ENCODE measurements around the gene MBD5. TPM values are rescaled to one million over a fixed set of nuclear protein-coding genes. Genes with fewer than 3 reads are reported as not detected.

Gene MBD5
- 10 to 100 TPM; 11.9 to 51.9 (median 19.7) TPM for total RNA-seq

DNA sequence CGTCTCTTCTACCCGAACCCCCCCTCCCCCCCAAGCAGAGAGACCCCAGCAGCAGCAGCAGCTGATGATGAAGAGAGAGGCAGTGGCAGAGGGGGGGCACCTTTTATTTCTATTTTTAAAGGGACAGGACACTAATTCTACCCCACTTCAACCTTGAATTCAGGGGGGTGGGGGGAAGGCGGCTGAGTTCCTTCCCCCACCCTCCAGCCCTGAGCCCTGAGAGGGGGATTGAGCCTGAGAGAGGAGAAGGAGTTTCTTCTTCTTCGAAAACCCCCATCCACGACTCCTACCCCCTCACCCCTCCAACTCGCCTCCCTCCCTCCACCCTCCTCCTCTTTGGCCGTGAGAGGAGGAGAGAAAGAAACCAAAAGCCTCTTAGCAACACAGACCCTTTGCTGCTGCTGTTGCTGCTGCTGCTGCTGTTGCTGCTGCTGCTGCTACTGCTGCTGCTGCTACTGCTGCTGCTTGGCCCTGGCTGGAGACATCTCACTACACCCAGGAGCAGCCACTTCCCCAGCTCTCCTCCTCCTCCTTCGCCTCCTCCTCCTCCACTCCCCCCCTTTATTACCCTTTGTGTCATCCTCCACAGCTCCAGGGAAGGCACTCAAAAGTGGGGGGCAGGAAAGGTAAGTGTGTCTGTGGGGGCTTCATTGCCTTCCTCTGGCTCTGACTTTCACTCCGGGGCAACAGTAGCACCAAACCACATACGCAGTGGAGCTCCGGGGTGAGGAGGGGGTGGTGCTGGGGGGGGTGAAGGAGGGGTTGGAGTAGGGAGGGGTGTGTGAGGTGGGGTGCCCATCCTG is at the start of gene MBD5:
Gene MBD5 (plus strand): TSS at position 33 of the 803 bp plus-strand sequence.
- Histone ChIP-seq H3K27ac (peak within 1 kb of the TSS; percentile 94), H3K4me1 (peaks cover 33% of the 10 kb centered on the region), H3K9me3 (no peaks in the 10 kb centered on the region), H3K4me3 (peak within 1 kb of the TSS; percentile 89), H3K36me3 (no peaks in the 10 kb centered on the region), H3K27me3 (no peaks in the 10 kb centered on the region)
- under 1% methylated on average over 11 of the region's 11 CpGs for WGBS
- TF ChIP-seq EP300 (IDR thresholded peaks at IDR 0.05): no peak
- TF ChIP-seq POLR2A (IDR thresholded peaks at IDR 0.05): peak in 1 of 2 donors; percentile 26
- TF ChIP-seq POLR2AphosphoS5 (IDR thresholded peaks at IDR 0.05): no peak
- DNase-seq (ENCODE audit: low spot score in 2 of 2): peak in 1 of 2 donors; percentile 70

- H3K4me1 ChIP-seq: no peaks in the 10 kb centered on the region
- DNase-seq (ENCODE audit: low spot score in 2 of 2): no peak
- TF ChIP-seq, protein P1, sequence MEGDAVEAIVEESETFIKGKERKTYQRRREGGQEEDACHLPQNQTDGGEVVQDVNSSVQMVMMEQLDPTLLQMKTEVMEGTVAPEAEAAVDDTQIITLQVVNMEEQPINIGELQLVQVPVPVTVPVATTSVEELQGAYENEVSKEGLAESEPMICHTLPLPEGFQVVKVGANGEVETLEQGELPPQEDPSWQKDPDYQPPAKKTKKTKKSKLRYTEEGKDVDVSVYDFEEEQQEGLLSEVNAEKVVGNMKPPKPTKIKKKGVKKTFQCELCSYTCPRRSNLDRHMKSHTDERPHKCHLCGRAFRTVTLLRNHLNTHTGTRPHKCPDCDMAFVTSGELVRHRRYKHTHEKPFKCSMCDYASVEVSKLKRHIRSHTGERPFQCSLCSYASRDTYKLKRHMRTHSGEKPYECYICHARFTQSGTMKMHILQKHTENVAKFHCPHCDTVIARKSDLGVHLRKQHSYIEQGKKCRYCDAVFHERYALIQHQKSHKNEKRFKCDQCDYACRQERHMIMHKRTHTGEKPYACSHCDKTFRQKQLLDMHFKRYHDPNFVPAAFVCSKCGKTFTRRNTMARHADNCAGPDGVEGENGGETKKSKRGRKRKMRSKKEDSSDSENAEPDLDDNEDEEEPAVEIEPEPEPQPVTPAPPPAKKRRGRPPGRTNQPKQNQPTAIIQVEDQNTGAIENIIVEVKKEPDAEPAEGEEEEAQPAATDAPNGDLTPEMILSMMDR (IDR thresholded peaks at IDR 0.05): no peak
- no peak for TF ChIP-seq EP300 (IDR thresholded peaks at IDR 0.05)
- no peak for TF ChIP-seq POLR2AphosphoS5 (IDR thresholded peaks at IDR 0.05)
- TF ChIP-seq POLR2A (IDR thresholded peaks at IDR 0.05): no peak
- H3K9me3 ChIP-seq: no peaks in the 10 kb centered on the region
- no peak overlapping the region for H3K4me3 ChIP-seq
- WGBS: 79% methylated on average over 2 of the region's 2 CpGs
- no peak overlapping the region for H3K27ac ChIP-seq
- no peaks in the 10 kb centered on the region for H3K27me3 ChIP-seq
- H3K36me3 ChIP-seq: peaks cover 14% of the 10 kb centered on the region
Measured at GRCh38 chr2:147976102-147976501, 44.8 kb upstream of the MBD5 start.

GRCh38 chr2:147977679-147978078 is 43.2 kb upstream of the MBD5 start:
- TF ChIP-seq POLR2A (IDR thresholded peaks at IDR 0.05): no peak
- TF ChIP-seq, protein P1 (IDR thresholded peaks at IDR 0.05): no peak
- TF ChIP-seq EP300 (IDR thresholded peaks at IDR 0.05): no peak
- TF ChIP-seq POLR2AphosphoS5 (IDR thresholded peaks at IDR 0.05): no peak
- DNase-seq (ENCODE audit: low spot score in 2 of 2): peak in 1 of 2 donors; percentile 45

GRCh38 chr2:147980940-147981528 is 39.9 kb upstream of the MBD5 start:
- Histone ChIP-seq H3K9me3 (no peaks in the 10 kb centered on the region), H3K4me3 (no peak overlapping the region), H3K27ac (no peak overlapping the region), H3K27me3 (no peaks in the 10 kb centered on the region), H3K36me3 (peaks cover 5% of the 10 kb centered on the region), H3K4me1 (peaks cover 3% of the 10 kb centered on the region)
- WGBS: 88% methylated on average over 5 of the region's 5 CpGs
- TF ChIP-seq, protein P1 (IDR thresholded peaks at IDR 0.05): no peak
- no peak for TF ChIP-seq POLR2AphosphoS5 (IDR thresholded peaks at IDR 0.05)
- TF ChIP-seq POLR2A (IDR thresholded peaks at IDR 0.05): no peak
- TF ChIP-seq EP300 (IDR thresholded peaks at IDR 0.05): no peak
- DNase-seq (ENCODE audit: low spot score in 2 of 2): no peak

More at GRCh38 chr2:147977679-147978078, 43.2 kb upstream of the MBD5 start:
- Histone ChIP-seq H3K4me1 (peaks cover 3% of the 10 kb centered on the region), H3K27ac (no peak overlapping the region), H3K27me3 (no peaks in the 10 kb centered on the region), H3K9me3 (no peaks in the 10 kb centered on the region), H3K4me3 (no peak overlapping the region), H3K36me3 (peaks cover 12% of the 10 kb centered on the region)
- 95% methylated on average over 2 of the region's 3 CpGs for WGBS

GRCh38 chr2:147989102-147989501 is 31.8 kb upstream of the MBD5 start:
- no peak for DNase-seq (ENCODE audit: low spot score in 2 of 2)
- TF ChIP-seq, protein P1 (IDR thresholded peaks at IDR 0.05): no peak
- TF ChIP-seq POLR2A (IDR thresholded peaks at IDR 0.05) (no peak), EP300 (IDR thresholded peaks at IDR 0.05) (no peak), POLR2AphosphoS5 (IDR thresholded peaks at IDR 0.05) (no peak)
- no peak overlapping the region for H3K27ac ChIP-seq

More at GRCh38 chr2:147989102-147989501, 31.8 kb upstream of the MBD5 start:
- Histone ChIP-seq H3K36me3 (no peaks in the 10 kb centered on the region), H3K9me3 (no peaks in the 10 kb centered on the region), H3K27me3 (no peaks in the 10 kb centered on the region), H3K4me3 (no peak overlapping the region), H3K4me1 (no peaks in the 10 kb centered on the region)
- WGBS: 91% methylated on average over 3 of the region's 3 CpGs
